ENCODE data around the gene LIMS1. TPM values are rescaled to one million over a fixed set of nuclear protein-coding genes. Genes with fewer than 3 reads are reported as not detected.
"Not testable (repeated sequence)": the region's sequence is repeated elsewhere in the genome, so short reads cannot be mapped to it uniquely, and the experiment has no call there.

The LIMS1 gene
- polyA plus RNA-seq, 4 donors = 8.3 to 51.4 (median 21.7) TPM

DNA sequence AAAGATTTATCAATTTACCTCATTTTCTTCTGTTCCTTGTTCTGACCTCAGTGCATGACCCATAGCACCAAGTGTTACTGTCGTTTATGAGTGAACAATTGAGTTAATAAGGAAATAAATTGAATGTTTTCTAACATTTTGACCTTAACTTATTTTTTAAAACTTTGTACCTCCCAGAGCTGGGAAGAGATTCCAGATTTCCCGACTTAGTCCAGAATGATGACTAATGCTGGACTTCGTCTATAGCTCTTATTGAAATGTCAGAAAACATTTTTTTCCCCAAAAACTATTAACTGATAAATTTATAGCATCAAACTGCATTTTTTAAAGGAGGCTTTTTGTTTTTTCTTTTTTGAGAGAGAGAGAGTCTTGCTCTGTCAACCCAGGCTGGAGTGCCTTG, 21.8 kb upstream of the LIMS1 start:
- H3K36me3 ChIP-seq (ENCODE audit: control insufficient read depth in 3 of 3, insufficient read depth in 2 of 3, low read depth in 1 of 3, low read length in 3 of 3); FAIRE-seq; H3K27ac ChIP-seq (ENCODE audit: low read depth in 1 of 3, low read length in 2 of 3); DNase-seq; H3K9me3 ChIP-seq (ENCODE audit: control insufficient read depth in 2 of 2, insufficient read depth in 1 of 2, low read depth in 1 of 2, low read length in 1 of 2); H3K4me1 ChIP-seq (ENCODE audit: control insufficient read depth in 3 of 3, insufficient read depth in 2 of 3, low read depth in 1 of 3, low read length in 2 of 3); H3K4me3 ChIP-seq (ENCODE audit: low read depth in 1 of 3, low read length in 3 of 3); H3K27me3 ChIP-seq (ENCODE audit: control insufficient read depth in 3 of 3, insufficient read depth in 3 of 3, low read length in 3 of 3): not testable (repeated sequence)
- WGBS, 3 donors = 71 to 86% (median 85%) methylated on average over 3 of the region's 3 CpGs

- not testable (repeated sequence) for H3K4me1 ChIP-seq (ENCODE audit: control insufficient read depth in 3 of 3, insufficient read depth in 2 of 3, low read depth in 1 of 3, low read length in 2 of 3); DNase-seq; H3K4me3 ChIP-seq (ENCODE audit: low read depth in 1 of 3, low read length in 3 of 3); H3K36me3 ChIP-seq (ENCODE audit: control insufficient read depth in 3 of 3, insufficient read depth in 2 of 3, low read depth in 1 of 3, low read length in 3 of 3); H3K9me3 ChIP-seq (ENCODE audit: control insufficient read depth in 2 of 2, insufficient read depth in 1 of 2, low read depth in 1 of 2, low read length in 1 of 2); FAIRE-seq; H3K27ac ChIP-seq (ENCODE audit: low read depth in 1 of 3, low read length in 2 of 3); H3K27me3 ChIP-seq (ENCODE audit: control insufficient read depth in 3 of 3, insufficient read depth in 3 of 3, low read length in 3 of 3)
- 50 to 83% (median 67%) methylated on average over 2 of the region's 2 CpGs for WGBS, 3 donors
Observed at GRCh38 chr2:108514478-108514877, 19.8 kb upstream of the LIMS1 start.

DNA sequence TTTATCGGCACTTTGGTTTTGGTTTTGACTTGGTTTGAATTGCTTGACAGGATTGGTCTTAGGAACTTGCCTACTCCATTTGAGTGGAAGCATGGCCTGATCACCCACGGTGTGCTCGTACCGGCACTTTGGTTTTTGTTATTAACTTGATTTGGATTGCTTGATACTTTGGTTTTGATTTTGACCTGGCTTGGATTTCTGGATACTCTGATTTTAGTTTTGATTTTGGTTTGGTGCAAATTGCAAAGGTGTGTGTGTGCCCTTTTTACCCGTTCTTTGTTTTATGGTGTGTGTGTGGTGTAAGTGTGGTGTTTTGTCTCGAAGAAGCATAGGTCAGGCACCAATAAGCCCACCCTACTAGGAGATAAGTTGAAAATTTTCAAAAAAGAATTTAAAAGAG, 9.6 kb upstream of the LIMS1 start:
- not testable (repeated sequence) for FAIRE-seq

GRCh38 chr2:108525258-108525657, 9.0 kb upstream of the LIMS1 start:
- not testable (repeated sequence) for H3K9me3 ChIP-seq (ENCODE audit: control insufficient read depth in 2 of 2, insufficient read depth in 1 of 2, low read depth in 1 of 2, low read length in 1 of 2); H3K27me3 ChIP-seq (ENCODE audit: control insufficient read depth in 3 of 3, insufficient read depth in 3 of 3, low read length in 3 of 3); H3K36me3 ChIP-seq (ENCODE audit: control insufficient read depth in 3 of 3, insufficient read depth in 2 of 3, low read depth in 1 of 3, low read length in 3 of 3); H3K27ac ChIP-seq (ENCODE audit: low read depth in 1 of 3, low read length in 2 of 3); H3K4me3 ChIP-seq (ENCODE audit: low read depth in 1 of 3, low read length in 3 of 3); H3K4me1 ChIP-seq (ENCODE audit: control insufficient read depth in 3 of 3, insufficient read depth in 2 of 3, low read depth in 1 of 3, low read length in 2 of 3); FAIRE-seq; DNase-seq

More for the DNA sequence above, 9.6 kb upstream of the LIMS1 start:
- not testable (repeated sequence) for H3K27me3 ChIP-seq (ENCODE audit: control insufficient read depth in 3 of 3, insufficient read depth in 3 of 3, low read length in 3 of 3); H3K27ac ChIP-seq (ENCODE audit: low read depth in 1 of 3, low read length in 2 of 3); H3K36me3 ChIP-seq (ENCODE audit: control insufficient read depth in 3 of 3, insufficient read depth in 2 of 3, low read depth in 1 of 3, low read length in 3 of 3); DNase-seq; H3K9me3 ChIP-seq (ENCODE audit: control insufficient read depth in 2 of 2, insufficient read depth in 1 of 2, low read depth in 1 of 2, low read length in 1 of 2); H3K4me3 ChIP-seq (ENCODE audit: low read depth in 1 of 3, low read length in 3 of 3); H3K4me1 ChIP-seq (ENCODE audit: control insufficient read depth in 3 of 3, insufficient read depth in 2 of 3, low read depth in 1 of 3, low read length in 2 of 3)
- WGBS, 3 donors = 95 to 97% (median 95%) methylated on average over 3 to 5 of the region's 6 CpGs

- no peak overlapping the region for H3K4me3 ChIP-seq (ENCODE audit: low read depth in 1 of 3, low read length in 3 of 3)
- no peaks in the 10 kb centered on the region for H3K36me3 ChIP-seq (ENCODE audit: control insufficient read depth in 3 of 3, insufficient read depth in 2 of 3, low read depth in 1 of 3, low read length in 3 of 3)
- no peak overlapping the region for H3K27ac ChIP-seq (ENCODE audit: low read depth in 1 of 3, low read length in 2 of 3)
- WGBS, 3 donors = 89 to 93% (median 91%) methylated on average over 5 of the region's 5 CpGs
- no peaks in the 10 kb centered on the region for H3K9me3 ChIP-seq (ENCODE audit: control insufficient read depth in 2 of 2, insufficient read depth in 1 of 2, low read depth in 1 of 2, low read length in 1 of 2)
- no peak for FAIRE-seq
- no peak for DNase-seq
- no peaks in the 10 kb centered on the region for H3K4me1 ChIP-seq (ENCODE audit: control insufficient read depth in 3 of 3, insufficient read depth in 2 of 3, low read depth in 1 of 3, low read length in 2 of 3)
- H3K27me3 ChIP-seq (ENCODE audit: control insufficient read depth in 3 of 3, insufficient read depth in 3 of 3, low read length in 3 of 3) = no peaks in the 10 kb centered on the region
Observed at GRCh38 chr2:108531674-108532055, 2.6 kb upstream of the LIMS1 start.

GRCh38 chr2:108534584-108535356, 500 bp downstream of the LIMS1 start:
- FAIRE-seq = no peak
- 0 to 1% (median 0%) methylated on average over 35 to 57 of the region's 57 CpGs for WGBS, 3 donors
- H3K27ac ChIP-seq (ENCODE audit: low read depth in 1 of 3, low read length in 2 of 3) = peak overlapping the region; percentile 79 to 87 (median 85)

DNA sequence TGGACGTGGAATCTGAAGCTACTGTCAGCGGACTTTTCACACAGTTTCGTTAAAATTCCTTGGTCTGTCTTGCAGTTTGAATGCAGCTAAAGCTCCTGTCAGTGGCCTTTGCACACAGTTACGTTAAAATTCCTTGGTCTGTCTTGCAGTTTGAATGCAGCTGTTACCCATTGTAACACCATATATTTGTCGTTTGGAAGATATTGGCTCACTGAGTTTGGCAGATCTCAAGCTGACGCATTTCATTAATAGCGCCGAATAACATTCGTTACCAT, 1.0 kb downstream of the LIMS1 start:
- FAIRE-seq = no peak
- peak overlapping the region in 2 of 3 donors; percentile 71 to 93 for H3K4me3 ChIP-seq (ENCODE audit: low read depth in 1 of 3, low read length in 3 of 3)
- no peaks in the 10 kb centered on the region for H3K27me3 ChIP-seq (ENCODE audit: control insufficient read depth in 3 of 3, insufficient read depth in 3 of 3, low read length in 3 of 3)
- peaks cover 0 to 2% (median 2%) of the 10 kb centered on the region in 3 donors for H3K4me1 ChIP-seq (ENCODE audit: control insufficient read depth in 3 of 3, insufficient read depth in 2 of 3, low read depth in 1 of 3, low read length in 2 of 3)
- H3K36me3 ChIP-seq (ENCODE audit: control insufficient read depth in 3 of 3, insufficient read depth in 2 of 3, low read depth in 1 of 3, low read length in 3 of 3) = no peaks in the 10 kb centered on the region
- peak overlapping the region in 2 of 3 donors; percentile 36 to 79 for H3K27ac ChIP-seq (ENCODE audit: low read depth in 1 of 3, low read length in 2 of 3)
- 8 to 21% (median 15%) methylated on average over 9 of the region's 9 CpGs for WGBS, 3 donors
- H3K9me3 ChIP-seq (ENCODE audit: control insufficient read depth in 2 of 2, insufficient read depth in 1 of 2, low read depth in 1 of 2, low read length in 1 of 2) = no peaks in the 10 kb centered on the region
- DNase-seq = peak in 1 of 2 donors; percentile 28

More at GRCh38 chr2:108534584-108535356, 500 bp downstream of the LIMS1 start:
- H3K27me3 ChIP-seq (ENCODE audit: control insufficient read depth in 3 of 3, insufficient read depth in 3 of 3, low read length in 3 of 3) = no peaks in the 10 kb centered on the region
- no peaks in the 10 kb centered on the region for H3K9me3 ChIP-seq (ENCODE audit: control insufficient read depth in 2 of 2, insufficient read depth in 1 of 2, low read depth in 1 of 2, low read length in 1 of 2)
- H3K4me3 ChIP-seq (ENCODE audit: low read depth in 1 of 3, low read length in 3 of 3) = peak overlapping the region; percentile 67 to 93 (median 71)
- peak; percentile 43 to 71 for DNase-seq
- H3K36me3 ChIP-seq (ENCODE audit: control insufficient read depth in 3 of 3, insufficient read depth in 2 of 3, low read depth in 1 of 3, low read length in 3 of 3) = no peaks in the 10 kb centered on the region
- peaks cover 0 to 2% (median 2%) of the 10 kb centered on the region in 3 donors for H3K4me1 ChIP-seq (ENCODE audit: control insufficient read depth in 3 of 3, insufficient read depth in 2 of 3, low read depth in 1 of 3, low read length in 2 of 3)

GRCh38 chr2:108536133-108536780, 2.0 kb downstream of the LIMS1 start:
- Histone ChIP-seq H3K36me3 (ENCODE audit: control insufficient read depth in 3 of 3, insufficient read depth in 2 of 3, low read depth in 1 of 3, low read length in 3 of 3) (no peaks in the 10 kb centered on the region), H3K4me1 (ENCODE audit: control insufficient read depth in 3 of 3, insufficient read depth in 2 of 3, low read depth in 1 of 3, low read length in 2 of 3) (peaks cover 2 to 5% (median 3%) of the 10 kb centered on the region in 3 donors), H3K27ac (ENCODE audit: low read depth in 1 of 3, low read length in 2 of 3) (no peak overlapping the region), H3K4me3 (ENCODE audit: low read depth in 1 of 3, low read length in 3 of 3) (no peak overlapping the region), H3K9me3 (ENCODE audit: control insufficient read depth in 2 of 2, insufficient read depth in 1 of 2, low read depth in 1 of 2, low read length in 1 of 2) (no peaks in the 10 kb centered on the region), H3K27me3 (ENCODE audit: control insufficient read depth in 3 of 3, insufficient read depth in 3 of 3, low read length in 3 of 3) (no peaks in the 10 kb centered on the region)
- 85 to 86% (median 85%) methylated on average over 7 of the region's 7 CpGs for WGBS, 3 donors
- FAIRE-seq (no peak), DNase-seq (no peak)
